Ishikawa (cell line): Measurements from ENCODE around the gene CMSS1.

ENCODE experiments used
- CEBPB ChIP-seq: IDR thresholded peaks from 2 replicates; pipeline ENCODE4 v1.6.1; 2012
- CREB1 ChIP-seq: IDR thresholded peaks from 2 replicates; pipeline ENCODE4 v1.6.1; 2012; ENCODE audit warnings: low read depth
- EGR1 ChIP-seq: IDR thresholded peaks from 2 replicates; pipeline ENCODE4 v1.6.1; 2012
- EP300 ChIP-seq: IDR thresholded peaks from 2 replicates; pipeline ENCODE4 v1.6.1; 2012; ENCODE audit warnings: borderline replicate concordance
- FOXM1 ChIP-seq: IDR thresholded peaks from 2 replicates; pipeline ENCODE4 v1.6.1; 2012; ENCODE audit warnings: low read depth, borderline replicate concordance
- MAX ChIP-seq: IDR thresholded peaks from 2 replicates; pipeline ENCODE4 v1.6.1; 2012
- NFIC ChIP-seq: IDR thresholded peaks from 2 replicates; pipeline ENCODE4 v1.6.1; 2012
- RAD21 ChIP-seq: IDR thresholded peaks from 2 replicates; pipeline ENCODE4 v1.6.1; 2012; ENCODE audit warnings: low read depth
- REST ChIP-seq: IDR thresholded peaks from 2 replicates; pipeline ENCODE4 v1.6.1; 2012; ENCODE audit warnings: low read depth, mild to moderate bottlenecking
- TAF1 ChIP-seq: IDR thresholded peaks from 2 replicates; pipeline ENCODE4 v1.6.1; 2012; ENCODE audit warnings: low read depth, mild to moderate bottlenecking
- TCF12 ChIP-seq: IDR thresholded peaks from 2 replicates; pipeline ENCODE4 v1.6.1; 2012; ENCODE audit warnings: low read depth
- TEAD4 ChIP-seq: IDR thresholded peaks from 2 replicates; pipeline ENCODE4 v1.6.1; 2012
- USF1 ChIP-seq: IDR thresholded peaks from 2 replicates; pipeline ENCODE4 v1.6.1; 2012
- YY1 ChIP-seq: IDR thresholded peaks from 2 replicates; pipeline ENCODE4 v1.6.1; 2012; ENCODE audit warnings: low read depth
- ZBTB7A ChIP-seq: IDR thresholded peaks from 2 replicates; pipeline ENCODE4 v1.6.1; 2012; ENCODE audit warnings: low read depth

The CMSS1 gene

GRCh38 chr3:99805160-99805559 is 12.5 kb upstream of the CMSS1 start:
- no peak for TF ChIP-seq EGR1
- no peak for TF ChIP-seq TAF1
- TF ChIP-seq CREB1: no peak
- TF ChIP-seq REST: no peak
- TF ChIP-seq USF1: no peak
- no peak for TF ChIP-seq TCF12
- TF ChIP-seq ZBTB7A: no peak
- TF ChIP-seq FOXM1: no peak
- no peak for TF ChIP-seq CEBPB
- TF ChIP-seq RAD21: no peak
- TF ChIP-seq YY1: no peak
- TF ChIP-seq MAX: no peak
- TF ChIP-seq EP300: no peak
- no peak for TF ChIP-seq NFIC
- TF ChIP-seq TEAD4: no peak

GRCh38 chr3:99808163-99808794 is 9.4 kb upstream of the CMSS1 start:
- no peak for TF ChIP-seq NFIC
- no peak for TF ChIP-seq EP300
- TF ChIP-seq RAD21: peak; percentile 63

- no peak for TF ChIP-seq FOXM1
- TF ChIP-seq REST: no peak
- no peak for TF ChIP-seq TCF12
- no peak for TF ChIP-seq YY1
- no peak for TF ChIP-seq ZBTB7A
- no peak for TF ChIP-seq RAD21
- no peak for TF ChIP-seq CREB1
- TF ChIP-seq EGR1: no peak
- no peak for TF ChIP-seq NFIC
- TF ChIP-seq MAX: no peak
These were observed 8.1 kb upstream of the CMSS1 start for GRCh38 chr3:99809565-99809964.

GRCh38 chr3:99810403-99810802 is 7.3 kb upstream of the CMSS1 start:
- TF ChIP-seq CREB1: no peak
- no peak for TF ChIP-seq EP300
- TF ChIP-seq NFIC: no peak
- no peak for TF ChIP-seq TEAD4
- TF ChIP-seq FOXM1: no peak
- no peak for TF ChIP-seq EGR1
- TF ChIP-seq CEBPB: no peak
- TF ChIP-seq TAF1: no peak
- TF ChIP-seq RAD21: no peak
- no peak for TF ChIP-seq YY1
- no peak for TF ChIP-seq TCF12
- no peak for TF ChIP-seq USF1
- TF ChIP-seq MAX: no peak
- no peak for TF ChIP-seq REST

GRCh38 chr3:99817047-99817436 is 620 bp upstream of the CMSS1 start:
- TF ChIP-seq TAF1: 0 out of 2 replicates have a peak, but pooled peaks have one; percentile 4
- TF ChIP-seq USF1: no peak
